GM23338 (cell line): Measurements from ENCODE around the gene SDR42E1. TPM values are rescaled to one million over a fixed set of nuclear protein-coding genes. Genes with fewer than 3 reads are reported as not detected.

Experiments
- ATAC-seq: fragments of 200-7000 bp; cut with Tn5 transposase; 3 replicates; pipeline ENCODE4 v1.9.1; 2020
- DNase-seq: peaks from one replicate; pipeline ENCODE4 v3.0.0-alpha.2; 2015; ENCODE audit warnings: low spot score
- H2AFZ ChIP-seq: fragments of 200-600 bp; sonication (generic); 2 replicates; pipeline ENCODE4 v1.8.0; 2016; ENCODE audit warnings: antibody characterized with exemption, mild to moderate bottlenecking, moderate library complexity
- H3F3A ChIP-seq: fragments of 200-600 bp; sonication (generic); replicated peaks from 2 replicates; pipeline ENCODE4 v1.8.0; 2017; ENCODE audit warnings: antibody characterized with exemption, mixed run types, low read depth
- H3K27ac ChIP-seq: fragments of 200-600 bp; sonication (generic); 2 replicates; pipeline ENCODE4 v1.6.1; 2016; ENCODE audit warnings: low read depth
- H3K27me3 ChIP-seq: fragments of 200-600 bp; sonication (generic); 2 replicates; pipeline ENCODE4 v1.8.0; 2016; ENCODE audit warnings: mild to moderate bottlenecking, mixed run types, moderate library complexity; ENCODE audit not compliant: insufficient read depth
- H3K36me3 ChIP-seq: fragments of 200-600 bp; sonication (generic); 2 replicates; pipeline ENCODE4 v1.8.0; 2016; ENCODE audit warnings: mild to moderate bottlenecking; ENCODE audit not compliant: insufficient read depth
- H3K4me1 ChIP-seq: fragments of 200-600 bp; sonication (generic); 2 replicates; pipeline ENCODE4 v1.8.0; 2016; ENCODE audit warnings: mild to moderate bottlenecking, moderate library complexity; ENCODE audit not compliant: insufficient read depth
- H3K4me2 ChIP-seq: fragments of 200-600 bp; sonication (generic); 2 replicates; pipeline ENCODE4 v1.7.1; 2017; ENCODE audit warnings: mixed run types
- H3K4me3 ChIP-seq: fragments of 200-600 bp; sonication (generic); 2 replicates; pipeline ENCODE4 v1.6.1; 2016; ENCODE audit warnings: mixed run types
- H3K79me2 ChIP-seq: fragments of 200-600 bp; sonication (generic); replicated peaks from 2 replicates; pipeline ENCODE4 v1.8.0; 2017; ENCODE audit warnings: mild to moderate bottlenecking; ENCODE audit not compliant: insufficient read depth
- H3K9me2 ChIP-seq: fragments of 200-600 bp; sonication (generic); 2 replicates; pipeline ENCODE4 v1.8.0; 2017; ENCODE audit not compliant: insufficient read depth
- H4K20me1 ChIP-seq: fragments of 200-600 bp; sonication (generic); replicated peaks from 2 replicates; pipeline ENCODE4 v1.8.0; 2017; ENCODE audit warnings: mild to moderate bottlenecking; ENCODE audit not compliant: insufficient read depth
- H3K27ac Mint-ChIP-seq: 2 replicates; pipeline ENCODE4 v1.8.0; 2020; ENCODE audit warnings: inconsistent platforms, mild to moderate bottlenecking, moderate library complexity, mixed read lengths
- H3K27me3 Mint-ChIP-seq: 3 replicates; pipeline ENCODE4 v1.8.0; 2022; ENCODE audit warnings: low read depth, mild to moderate bottlenecking, moderate library complexity, mixed read lengths, inconsistent platforms; ENCODE audit not compliant: insufficient read depth, poor library complexity
- H3K36me3 Mint-ChIP-seq: 3 replicates; pipeline ENCODE4 v1.8.0; 2021; ENCODE audit warnings: low read depth, mild to moderate bottlenecking, inconsistent platforms, moderate library complexity, mixed read lengths
- H3K4me1 Mint-ChIP-seq: 3 replicates; pipeline ENCODE4 v1.8.0; 2020; ENCODE audit warnings: mild to moderate bottlenecking, inconsistent platforms, mixed read lengths
- H3K4me3 Mint-ChIP-seq: 3 replicates; pipeline ENCODE4 v1.8.0; 2021; ENCODE audit warnings: moderate library complexity, mild to moderate bottlenecking, inconsistent platforms, mixed read lengths
- H3K9me3 Mint-ChIP-seq: 3 replicates; pipeline ENCODE4 v1.8.0; 2020; ENCODE audit warnings: moderate library complexity, mild to moderate bottlenecking, inconsistent platforms, mixed read lengths
- CREB1 ChIP-seq: fragments of 250-450 bp; sonication (Bioruptor Pico); IDR thresholded peaks from 2 replicates; pipeline ENCODE4 v1.5.0; 2020; ENCODE audit warnings: low read depth, mild to moderate bottlenecking, moderate library complexity
- CTCF ChIP-seq, 2 experiments: fragments of 200-600 bp in 1 of 2; sonication (generic) in 1 of 2; conservative IDR thresholded peaks; 2 replicates each; pipeline versions ENCODE4 v1.5.1 to v1.6.1; 2016 to 2017; ENCODE audit warnings: antibody characterized with exemption in 2 of 2, low read depth in 2 of 2, mild to moderate bottlenecking in 2 of 2, moderate library complexity in 1 of 2
- EZH2 ChIP-seq: fragments of 200-600 bp; sonication (generic); IDR thresholded peaks from one replicate; pipeline ENCODE4 v1.8.0; 2017; ENCODE audit warnings: antibody characterized with exemption, mild to moderate bottlenecking, low read depth; ENCODE audit not compliant: unreplicated experiment
- JUNB ChIP-seq: IDR thresholded peaks from one replicate; pipeline ENCODE4 v1.6.1; 2016; ENCODE audit warnings: antibody characterized with exemption; ENCODE audit not compliant: unreplicated experiment
- NANOG ChIP-seq: IDR thresholded peaks from 2 replicates; pipeline ENCODE4 v1.6.1; 2016; ENCODE audit warnings: antibody characterized with exemption, borderline replicate concordance
- REST ChIP-seq: IDR thresholded peaks from one replicate; pipeline ENCODE4 v1.6.1; 2018; ENCODE audit warnings: antibody characterized with exemption; ENCODE audit not compliant: unreplicated experiment
- ZNF114 ChIP-seq: fragments of 250-450 bp; sonication (Bioruptor Pico); IDR thresholded peaks from 2 replicates; pipeline ENCODE4 v1.5.0; 2020; ENCODE audit warnings: mild to moderate bottlenecking, moderate library complexity
- ZNF462 ChIP-seq: fragments of 250-450 bp; sonication (Bioruptor Pico); IDR thresholded peaks from 2 replicates; pipeline ENCODE4 v1.5.0; 2020; ENCODE audit warnings: mild to moderate bottlenecking, moderate library complexity
- long read RNA-seq: library from polyadenylated mRNA; unstranded; transcript quantifications from one replicate; pipeline ENCODE4 v2.0.0, GENCODE V29; 2020; ENCODE audit not compliant: unreplicated experiment
- polyA plus RNA-seq: library from polyadenylated mRNA; unstranded; fragments of >200 nt; fragmentation: Nextera tagmentation; extraction: Ambion mirVana; gene quantifications from 2 replicates; pipeline ENCODE4 v1.2.1, GENCODE V29; 2016
- total RNA-seq: library from RNA; depleted of rRNA; stranded (reverse); fragments of >200 nt; shearing (Covaris generic); gene quantifications from 2 replicates; pipeline ENCODE4 v1.2.3, GENCODE V29; 2014; rRNA removed

SDR42E1 gene
- total RNA-seq (0.03 and 0.04 TPM in 2 replicates), polyA plus RNA-seq (not detected in 2 replicates)
- long read RNA-seq, result 0 reads

GRCh38 chr16:82011199-82011641 is at the start of gene SDR42E1:
Gene SDR42E1 (minus strand): TSS chr16:82011470. CDS start chr16:82000858, 10,612 bp downstream.
- no peak within 1 kb of the TSS for H3K27ac ChIP-seq
- H3K4me3 ChIP-seq, result no peak within 1 kb of the TSS
- H3K36me3 ChIP-seq, result no peaks in the 10 kb centered on the region; the same call in 1 of the 2 replicates
- H3K27me3 ChIP-seq, result no peaks in the 10 kb centered on the region
- Mint-ChIP-seq H3K27me3 (no peaks in the 10 kb centered on the region), H3K27ac (no peak within 1 kb of the TSS), H3K4me3 (peak within 1 kb of the TSS; percentile 59; the same call in 2 of the 3 replicates), H3K9me3 (peaks cover 46% of the 10 kb centered on the region), H3K4me1 (no peaks in the 10 kb centered on the region), H3K36me3 (peaks cover 32% of the 10 kb centered on the region)
- H4K20me1 ChIP-seq, result no peaks in the 10 kb centered on the region
- DNase-seq, result peak; percentile 13
- no peaks in the 10 kb centered on the region for H3F3A ChIP-seq
- H3K4me1 ChIP-seq, result no peaks in the 10 kb centered on the region
- ATAC-seq, result peak; percentile 61
- H2AFZ ChIP-seq, result no peak within 1 kb of the TSS
- H3K79me2 ChIP-seq, result no peaks in the 10 kb centered on the region
- no peak within 1 kb of the TSS for H3K4me2 ChIP-seq
- TF ChIP-seq EZH2, result no peak
- TF ChIP-seq CTCF (conservative IDR thresholded peaks at IDR 0.05; ENCODE audit: low read depth in 2 of 2), result no peak
- TF ChIP-seq JUNB, result no peak
- H3K9me2 ChIP-seq, result no peaks in the 10 kb centered on the region

- no peak for ATAC-seq
- peaks cover 5% of the 10 kb centered on the region for H3K27me3 Mint-ChIP-seq
- TF ChIP-seq CREB1 (CRISPR knock-in tag) (no peak), ZNF114 (no peak), NANOG (no peak), REST (no peak), ZNF462 (CRISPR knock-in tag) (no peak), EZH2 (no peak), JUNB (no peak)
These were observed 48.7 kb upstream of the SDR42E1 start for GRCh38 chr16:82059983-82060421.

More at GRCh38 chr16:82059983-82060421, 48.7 kb upstream of the SDR42E1 start:
- Histone ChIP-seq H3F3A (no peaks in the 10 kb centered on the region), H3K4me3 (no peak overlapping the region), H4K20me1 (no peaks in the 10 kb centered on the region), H3K36me3 (no peaks in the 10 kb centered on the region), H2AFZ (no peak overlapping the region), H3K9me2 (0 out of 2 replicates have a peak, but pooled peaks cover 7% of the 10 kb centered on the region), H3K27me3 (no peaks in the 10 kb centered on the region), H3K27ac (no peak overlapping the region), H3K4me2 (no peak overlapping the region), H3K79me2 (no peaks in the 10 kb centered on the region), H3K4me1 (no peaks in the 10 kb centered on the region)
- no peak overlapping the region for H3K4me3 Mint-ChIP-seq
- no peaks in the 10 kb centered on the region for H3K36me3 Mint-ChIP-seq
- no peak overlapping the region for H3K27ac Mint-ChIP-seq
- H3K4me1 Mint-ChIP-seq, result no peaks in the 10 kb centered on the region
- no peaks in the 10 kb centered on the region; the same call in 2 of the 3 replicates for H3K9me3 Mint-ChIP-seq
- no peak for DNase-seq
